Measurements from ENCODE around the gene TRIM16. TPM values are rescaled to one million over a fixed set of nuclear protein-coding genes. Genes with fewer than 3 reads are reported as not detected.
A peak's percentile ranks its signal among the peaks of the same experiment; 100 is the strongest.
"Not testable (repeated sequence)": the region's sequence is repeated elsewhere in the genome, so short reads cannot be mapped to it uniquely, and the experiment has no call there.

TRIM16 gene
- total and polyA plus RNA-seq, 5 experiments from 2014 or later = 1.3 to 8.6 (median 4.8) TPM

DNA sequence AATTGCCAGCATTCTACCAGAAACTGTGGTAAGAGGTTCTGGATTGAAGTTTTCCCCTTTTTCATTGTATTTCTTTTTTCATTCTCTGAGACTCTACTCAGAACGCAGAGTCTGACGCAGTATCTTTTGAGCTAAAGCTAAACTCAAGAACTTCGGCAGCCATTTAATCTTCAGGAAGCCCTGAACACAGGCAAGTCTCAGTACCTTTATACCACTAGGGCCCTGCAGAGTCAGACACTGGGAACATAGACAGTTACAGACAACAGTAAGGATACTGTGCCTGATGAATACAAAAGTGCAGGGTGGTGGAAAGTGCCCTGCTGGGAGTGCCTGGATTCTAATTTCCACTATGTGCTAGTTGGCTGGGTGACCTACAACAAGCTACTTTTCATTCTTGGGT, 976 bp downstream of the TRIM16 start:
- H3K36me3 Mint-ChIP-seq, POLR2A ChIA-PET, DNase-seq, ATAC-seq, H3K9me3 Mint-ChIP-seq, H3K27me3 Mint-ChIP-seq: not testable (repeated sequence)
- Mint-ChIP-seq H3K27ac (peak overlapping the region in 4 of 10 donors; percentile 18 to 74 (median 57)), H3K4me1 (peaks cover 12 to 25% (median 13%) of the 10 kb centered on the region in 4 donors), H3K4me3 (peak overlapping the region; percentile 90 to 97 (median 95))

- H3K27ac Mint-ChIP-seq, ATAC-seq, H3K4me1 Mint-ChIP-seq: not testable (repeated sequence)
Measured at GRCh38 chr17:15675991-15676390, 8.1 kb downstream of the TRIM16 start.

DNA sequence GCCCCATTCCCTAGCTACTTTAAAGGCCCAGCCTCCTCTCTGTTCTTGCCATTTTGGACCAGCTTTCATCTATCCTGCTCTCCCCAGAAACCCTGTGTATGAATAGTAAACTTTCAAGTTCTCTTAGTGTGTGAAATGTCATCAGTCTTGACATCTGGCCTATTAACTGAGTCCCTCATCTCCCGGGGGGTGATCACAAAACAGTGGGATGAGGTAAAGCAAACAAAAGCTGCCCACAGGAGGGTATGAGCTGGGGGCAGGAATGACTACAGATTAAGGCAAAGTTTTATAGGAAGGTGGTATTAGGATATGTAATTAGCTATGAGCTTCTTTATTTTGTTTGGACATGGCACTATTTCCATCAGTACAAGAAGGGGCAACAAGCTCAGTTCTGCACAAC, 9.5 kb downstream of the TRIM16 start:
- ATAC-seq, H3K4me1 Mint-ChIP-seq, H3K27ac Mint-ChIP-seq, POLR2A ChIA-PET, H3K4me3 Mint-ChIP-seq, DNase-seq, H3K27me3 Mint-ChIP-seq, H3K9me3 Mint-ChIP-seq: not testable (repeated sequence)
- H3K36me3 Mint-ChIP-seq = peaks cover 5 to 42% (median 20%) of the 10 kb centered on the region in 3 donors

More at GRCh38 chr17:15675991-15676390, 8.1 kb downstream of the TRIM16 start:
- H3K9me3 Mint-ChIP-seq, H3K27me3 Mint-ChIP-seq, POLR2A ChIA-PET, DNase-seq, H3K4me3 Mint-ChIP-seq: not testable (repeated sequence)
- peaks cover 5 to 41% (median 20%) of the 10 kb centered on the region in 3 donors for H3K36me3 Mint-ChIP-seq

- H3K4me1 Mint-ChIP-seq, DNase-seq, POLR2A ChIA-PET: not testable (repeated sequence)
Measured at GRCh38 chr17:15669526-15669925, 14.6 kb downstream of the TRIM16 start.

GRCh38 chr17:15663691-15664090, 20.4 kb downstream of the TRIM16 start:
- DNase-seq = no peak
- Mint-ChIP-seq H3K4me3 (no peak overlapping the region), H3K27ac (no peak overlapping the region), H3K27me3 (no peaks in the 10 kb centered on the region), H3K36me3 (peaks cover 5 to 33% (median 30%) of the 10 kb centered on the region in 3 donors), H3K9me3 (no peaks in the 10 kb centered on the region), H3K4me1 (peaks cover 0 to 2% (median 0%) of the 10 kb centered on the region in 4 donors)
- no peak for ATAC-seq
- POLR2A ChIA-PET = no interaction called here

More at GRCh38 chr17:15669526-15669925, 14.6 kb downstream of the TRIM16 start:
- H3K27me3 Mint-ChIP-seq, H3K9me3 Mint-ChIP-seq, ATAC-seq, H3K4me3 Mint-ChIP-seq, H3K27ac Mint-ChIP-seq: not testable (repeated sequence)
- peaks cover 0 to 42% (median 23%) of the 10 kb centered on the region in 3 donors for H3K36me3 Mint-ChIP-seq

- Mint-ChIP-seq H3K27ac (no peak overlapping the region), H3K36me3 (peaks cover 5 to 35% (median 31%) of the 10 kb centered on the region in 3 donors), H3K4me1 (peaks cover 0 to 2% (median 0%) of the 10 kb centered on the region in 4 donors), H3K4me3 (no peak overlapping the region), H3K27me3 (no peaks in the 10 kb centered on the region), H3K9me3 (no peaks in the 10 kb centered on the region)
- no peak for DNase-seq
- POLR2A ChIA-PET = no interaction called here
- ATAC-seq = no peak
Measured at GRCh38 chr17:15663176-15663575, 20.9 kb downstream of the TRIM16 start.

DNA sequence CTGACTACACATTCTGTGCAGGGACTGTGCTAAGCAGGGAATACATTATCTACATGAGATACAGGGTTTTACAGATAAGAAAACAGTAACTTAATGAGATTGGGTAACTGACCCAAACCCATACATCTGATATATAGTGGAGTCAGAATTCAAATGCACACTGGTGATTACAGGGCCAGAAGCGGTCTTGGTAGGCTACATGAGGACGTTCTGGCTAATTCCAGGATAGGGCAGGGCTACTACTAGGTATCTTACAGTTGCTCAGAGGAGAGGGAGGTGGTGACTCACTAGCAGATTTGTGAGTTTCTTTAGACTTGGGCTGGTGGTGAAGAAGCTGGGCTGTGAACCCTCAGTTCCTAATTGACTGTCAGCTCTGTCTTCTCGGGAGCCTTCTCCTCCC, 21.4 kb downstream of the TRIM16 start:
- H3K36me3 Mint-ChIP-seq = peaks cover 5 to 36% (median 27%) of the 10 kb centered on the region in 3 donors
- no peak overlapping the region for H3K4me3 Mint-ChIP-seq
- peaks cover 0 to 2% (median 0%) of the 10 kb centered on the region in 4 donors for H3K4me1 Mint-ChIP-seq
- POLR2A ChIA-PET = no interaction called here
- no peaks in the 10 kb centered on the region for H3K9me3 Mint-ChIP-seq
- ATAC-seq = no peak
- no peaks in the 10 kb centered on the region for H3K27me3 Mint-ChIP-seq
- DNase-seq = no peak
- H3K27ac Mint-ChIP-seq = no peak overlapping the region

GRCh38 chr17:15660077-15660476, 24.0 kb downstream of the TRIM16 start:
- POLR2A ChIA-PET = no interaction called here
- Mint-ChIP-seq H3K27me3 (no peaks in the 10 kb centered on the region), H3K4me1 (peaks cover 0 to 2% (median 0%) of the 10 kb centered on the region in 4 donors), H3K27ac (no peak overlapping the region), H3K36me3 (peaks cover 5 to 31% (median 22%) of the 10 kb centered on the region in 3 donors), H3K4me3 (no peak overlapping the region), H3K9me3 (no peaks in the 10 kb centered on the region)
- ATAC-seq (no peak), DNase-seq (no peak)

DNA sequence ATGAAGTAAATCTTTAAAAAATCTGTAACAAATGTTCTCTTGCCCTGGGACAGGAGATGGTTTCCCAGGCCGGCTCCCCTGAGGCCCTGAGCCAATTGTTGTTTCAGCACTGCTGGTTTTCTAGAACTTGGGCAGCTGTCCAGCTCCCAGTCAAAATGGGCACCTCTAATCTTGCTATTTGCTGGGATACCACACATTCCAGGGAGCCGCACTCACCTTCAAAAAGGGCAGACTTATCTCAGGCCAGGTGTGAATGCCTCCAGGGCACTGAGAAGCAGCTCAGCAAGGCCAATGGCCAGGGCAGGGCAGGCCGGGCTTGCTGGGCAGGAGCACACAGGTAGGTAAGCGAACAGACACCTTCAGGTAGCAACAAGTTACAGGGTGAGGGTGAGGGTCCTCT, 24.4 kb downstream of the TRIM16 start:
- Mint-ChIP-seq H3K27ac (no peak overlapping the region), H3K9me3 (no peaks in the 10 kb centered on the region), H3K4me3 (no peak overlapping the region), H3K4me1 (peaks cover 0 to 2% (median 0%) of the 10 kb centered on the region in 4 donors), H3K36me3 (peaks cover 5 to 32% (median 22%) of the 10 kb centered on the region in 3 donors), H3K27me3 (no peaks in the 10 kb centered on the region)
- ATAC-seq = no peak
- POLR2A ChIA-PET = no interaction called here
- no peak for DNase-seq

- Mint-ChIP-seq H3K27me3 (no peaks in the 10 kb centered on the region), H3K27ac (no peak overlapping the region), H3K4me1 (peaks cover 0 to 2% (median 0%) of the 10 kb centered on the region in 4 donors), H3K4me3 (no peak overlapping the region), H3K9me3 (no peaks in the 10 kb centered on the region), H3K36me3 (peaks cover 5 to 33% (median 18%) of the 10 kb centered on the region in 3 donors)
- POLR2A ChIA-PET = no interaction called here
- ATAC-seq (no peak), DNase-seq (no peak)
Measured at GRCh38 chr17:15659236-15659635, 24.9 kb downstream of the TRIM16 start.

- Mint-ChIP-seq H3K36me3 (peaks cover 0 to 28% (median 13%) of the 10 kb centered on the region in 3 donors), H3K4me3 (no peak overlapping the region), H3K9me3 (no peaks in the 10 kb centered on the region), H3K4me1 (peaks cover 0 to 3% (median under 1%) of the 10 kb centered on the region in 4 donors), H3K27ac (no peak overlapping the region), H3K27me3 (no peaks in the 10 kb centered on the region)
- DNase-seq (no peak), ATAC-seq (no peak)
- POLR2A ChIA-PET = no interaction called here
Measured at GRCh38 chr17:15658296-15658695, 25.8 kb downstream of the TRIM16 start.

GRCh38 chr17:15657868-15658267, 26.2 kb downstream of the TRIM16 start:
- POLR2A ChIA-PET = no interaction called here
- Mint-ChIP-seq H3K27ac (no peak overlapping the region), H3K4me3 (no peak overlapping the region), H3K9me3 (no peaks in the 10 kb centered on the region), H3K27me3 (no peaks in the 10 kb centered on the region), H3K36me3 (peaks cover 0 to 32% (median 13%) of the 10 kb centered on the region in 3 donors), H3K4me1 (peaks cover 0 to 5% (median 3%) of the 10 kb centered on the region in 4 donors)
- DNase-seq = no peak
- ATAC-seq = no peak

DNA sequence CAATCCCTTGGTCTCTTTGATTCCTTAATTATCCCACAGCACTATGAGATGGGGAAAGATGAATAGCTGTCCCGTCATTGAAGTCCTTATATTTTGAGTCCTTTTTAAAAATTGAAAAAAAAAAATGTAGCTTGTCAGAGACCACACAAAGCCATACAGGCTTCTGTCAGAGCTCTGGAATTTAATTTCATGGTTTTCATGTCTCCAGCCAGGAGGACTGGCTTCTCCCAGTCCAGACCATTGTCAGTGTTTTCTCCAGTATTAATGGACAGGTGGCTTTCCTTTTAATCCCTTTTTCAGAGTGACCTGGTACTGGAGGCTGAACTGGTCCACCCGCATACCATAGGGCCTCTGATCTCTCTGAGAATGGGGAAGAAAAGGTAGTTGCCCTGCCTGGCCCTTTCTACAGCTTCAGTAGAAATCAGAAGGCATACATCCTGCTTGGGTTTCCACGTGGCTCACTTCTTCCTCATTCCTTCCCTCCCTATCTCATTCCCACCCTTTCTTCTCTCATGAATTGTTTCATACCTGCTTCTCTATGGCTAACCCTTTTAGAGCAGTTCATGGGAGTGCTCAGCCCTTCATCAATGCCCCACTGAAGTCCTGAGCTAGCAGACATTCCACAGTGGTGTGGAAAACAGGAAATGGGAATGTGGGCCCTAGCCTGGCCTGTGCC, 29.1 kb downstream of the TRIM16 start:
- ATAC-seq (no peak), DNase-seq (no peak)
- Mint-ChIP-seq H3K4me1 (peaks cover 4 to 22% (median 7%) of the 10 kb centered on the region in 4 donors), H3K4me3 (no peak overlapping the region), H3K9me3 (no peaks in the 10 kb centered on the region), H3K36me3 (peaks cover 0 to 29% (median 9%) of the 10 kb centered on the region in 3 donors), H3K27me3 (no peaks in the 10 kb centered on the region), H3K27ac (no peak overlapping the region)
- POLR2A ChIA-PET = no interaction called here

GRCh38 chr17:15654401-15654800, 29.7 kb downstream of the TRIM16 start:
- H3K27ac Mint-ChIP-seq, H3K27me3 Mint-ChIP-seq, H3K9me3 Mint-ChIP-seq, POLR2A ChIA-PET, ATAC-seq, H3K4me3 Mint-ChIP-seq, DNase-seq: not testable (repeated sequence)
- Mint-ChIP-seq H3K36me3 (peaks cover 0 to 29% (median 9%) of the 10 kb centered on the region in 3 donors), H3K4me1 (peaks cover 4 to 22% (median 7%) of the 10 kb centered on the region in 4 donors)
